ENCODE measurements around the gene NQO1. TPM values are rescaled to one million over a fixed set of nuclear protein-coding genes. Genes with fewer than 3 reads are reported as not detected.

NQO1 gene
- total and polyA plus RNA-seq, 7 donors: 14.5 to 250 (median 56.0) TPM

DNA sequence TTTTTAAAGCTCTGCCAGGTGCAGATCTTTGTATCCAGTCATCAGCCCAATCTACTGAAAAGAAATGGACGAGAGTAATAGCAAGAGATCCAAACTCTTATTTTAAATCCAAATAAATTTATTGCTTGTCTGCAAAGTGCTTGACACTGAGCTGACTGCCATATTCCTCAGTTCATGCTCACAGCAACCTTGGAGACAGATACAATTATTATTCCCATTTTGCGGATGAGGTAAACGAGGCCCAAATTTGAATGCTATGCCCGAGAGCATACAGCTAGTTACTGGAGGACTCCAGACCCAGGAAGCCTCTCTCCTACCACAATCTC, 27.7 kb upstream of the NQO1 start:
- peak overlapping the region; percentile 63 to 81 (median 76) for H3K27ac ChIP-seq
- WGBS, 2 donors: 2 to 18% methylated on average over 4 of the region's 4 CpGs

DNA sequence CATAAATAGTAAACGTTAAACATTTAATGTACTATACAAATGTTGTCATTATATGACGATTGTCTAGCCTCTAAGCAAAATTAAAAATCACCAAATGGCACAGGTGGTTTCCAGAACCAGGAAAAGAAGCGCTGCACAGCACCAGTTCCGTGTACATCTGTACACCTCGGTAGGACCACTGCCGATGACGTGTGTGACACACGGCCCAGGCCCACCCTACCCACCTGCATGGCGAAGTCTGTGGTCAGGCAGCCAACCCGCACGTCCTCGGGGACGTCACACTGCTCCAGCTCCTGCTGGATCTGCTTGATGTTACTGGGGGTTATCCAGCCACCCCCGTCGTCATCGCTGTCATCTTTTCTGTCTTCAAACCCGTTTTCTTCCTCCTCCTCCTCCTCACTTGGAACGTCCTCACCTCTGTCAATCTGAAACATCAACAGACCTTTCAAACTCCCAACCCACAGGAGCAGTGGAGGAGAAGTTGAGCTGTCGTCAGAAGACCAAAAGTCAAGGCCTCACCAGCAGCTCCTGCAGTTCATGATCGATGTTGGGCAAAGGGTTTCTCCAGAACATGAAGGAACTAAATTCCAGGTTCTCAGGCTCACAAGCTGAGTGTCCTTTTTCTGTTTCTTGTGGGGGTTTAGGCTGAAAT, 22.5 kb upstream of the NQO1 start:
- peaks cover 29 to 84% (median 63%) of the 10 kb centered on the region in 4 donors for H3K36me3 ChIP-seq
- H3K4me1 ChIP-seq: peaks cover 0 to 15% (median 15%) of the 10 kb centered on the region in 4 donors
- intact Hi-C loops (cut with DNase I): loop anchor here (10.0 kb wide), 1 partner anchor 996 kb away; no protein-coding TSS in a partner anchor
- H3K27me3 ChIP-seq: no peaks in the 10 kb centered on the region
- H3K9me3 ChIP-seq: no peaks in the 10 kb centered on the region
- TF ChIP-seq EP300 (IDR thresholded peaks at IDR 0.05) (no peak), POLR2A (IDR thresholded peaks at IDR 0.05) (no peak), POLR2AphosphoS5 (IDR thresholded peaks at IDR 0.05) (no peak)
- TF ChIP-seq, protein P1, sequence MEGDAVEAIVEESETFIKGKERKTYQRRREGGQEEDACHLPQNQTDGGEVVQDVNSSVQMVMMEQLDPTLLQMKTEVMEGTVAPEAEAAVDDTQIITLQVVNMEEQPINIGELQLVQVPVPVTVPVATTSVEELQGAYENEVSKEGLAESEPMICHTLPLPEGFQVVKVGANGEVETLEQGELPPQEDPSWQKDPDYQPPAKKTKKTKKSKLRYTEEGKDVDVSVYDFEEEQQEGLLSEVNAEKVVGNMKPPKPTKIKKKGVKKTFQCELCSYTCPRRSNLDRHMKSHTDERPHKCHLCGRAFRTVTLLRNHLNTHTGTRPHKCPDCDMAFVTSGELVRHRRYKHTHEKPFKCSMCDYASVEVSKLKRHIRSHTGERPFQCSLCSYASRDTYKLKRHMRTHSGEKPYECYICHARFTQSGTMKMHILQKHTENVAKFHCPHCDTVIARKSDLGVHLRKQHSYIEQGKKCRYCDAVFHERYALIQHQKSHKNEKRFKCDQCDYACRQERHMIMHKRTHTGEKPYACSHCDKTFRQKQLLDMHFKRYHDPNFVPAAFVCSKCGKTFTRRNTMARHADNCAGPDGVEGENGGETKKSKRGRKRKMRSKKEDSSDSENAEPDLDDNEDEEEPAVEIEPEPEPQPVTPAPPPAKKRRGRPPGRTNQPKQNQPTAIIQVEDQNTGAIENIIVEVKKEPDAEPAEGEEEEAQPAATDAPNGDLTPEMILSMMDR (IDR thresholded peaks at IDR 0.05): no peak
- no peak overlapping the region for H3K27ac ChIP-seq
- no peak for DNase-seq
- H3K4me3 ChIP-seq: no peak overlapping the region
- 85 to 91% methylated on average over 20 of the region's 20 CpGs for WGBS, 2 donors

More for the DNA sequence above, 27.7 kb upstream of the NQO1 start:
- DNase-seq: no peak
- no peaks in the 10 kb centered on the region for H3K27me3 ChIP-seq
- H3K9me3 ChIP-seq: no peaks in the 10 kb centered on the region
- intact Hi-C loops (cut with DNase I): loop anchor here (1.0 to 10.0 kb wide), 3 partner anchors 44 to 357 kb away; partner anchors contain the start of gene NFAT5
- H3K36me3 ChIP-seq: peaks cover 8 to 32% (median 16%) of the 10 kb centered on the region in 4 donors
- TF ChIP-seq, protein P1 (IDR thresholded peaks at IDR 0.05): no peak
- TF ChIP-seq EP300 (IDR thresholded peaks at IDR 0.05) (no peak), POLR2AphosphoS5 (IDR thresholded peaks at IDR 0.05) (no peak), POLR2A (IDR thresholded peaks at IDR 0.05) (no peak)
- H3K4me1 ChIP-seq: peaks cover 0 to 23% (median 21%) of the 10 kb centered on the region in 4 donors
- H3K4me3 ChIP-seq: peak overlapping the region; percentile 70 to 96 (median 76)

DNA sequence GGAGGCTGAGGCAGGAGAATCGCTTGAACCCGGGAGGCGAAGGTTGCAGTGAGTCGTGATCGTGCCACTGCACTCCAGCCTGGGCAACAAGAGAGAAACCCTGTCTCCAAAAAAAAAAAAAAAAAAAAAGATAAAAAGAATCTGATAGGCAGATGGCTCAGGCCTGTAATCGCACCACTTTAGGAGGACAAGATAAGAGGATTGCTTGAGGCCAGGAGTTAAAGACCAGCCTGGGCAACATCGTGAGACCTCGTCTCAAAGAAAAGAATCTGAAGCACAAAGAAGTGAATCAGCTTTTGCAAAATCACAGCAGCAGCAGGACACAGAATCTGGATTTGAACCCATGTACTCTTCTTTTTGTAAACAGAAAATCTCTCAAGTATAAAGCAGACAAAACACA, 20.8 kb upstream of the NQO1 start:
- no peak for TF ChIP-seq POLR2AphosphoS5 (IDR thresholded peaks at IDR 0.05)
- TF ChIP-seq POLR2A (IDR thresholded peaks at IDR 0.05): no peak
- TF ChIP-seq, protein P1 (IDR thresholded peaks at IDR 0.05): no peak
- TF ChIP-seq EP300 (IDR thresholded peaks at IDR 0.05): no peak
- no peak overlapping the region for H3K4me3 ChIP-seq
- DNase-seq: no peak
- H3K9me3 ChIP-seq: no peaks in the 10 kb centered on the region
- intact Hi-C loops (cut with DNase I): loop anchor here (10.0 kb wide), 1 partner anchor 998 kb away; no protein-coding TSS in a partner anchor
- peaks cover 33 to 100% (median 74%) of the 10 kb centered on the region in 4 donors for H3K36me3 ChIP-seq
- WGBS, 2 donors: 93 to 94% methylated on average over 8 of the region's 8 CpGs
- H3K27me3 ChIP-seq: no peaks in the 10 kb centered on the region
- no peak overlapping the region for H3K27ac ChIP-seq
- H3K4me1 ChIP-seq: no peaks in the 10 kb centered on the region

DNA sequence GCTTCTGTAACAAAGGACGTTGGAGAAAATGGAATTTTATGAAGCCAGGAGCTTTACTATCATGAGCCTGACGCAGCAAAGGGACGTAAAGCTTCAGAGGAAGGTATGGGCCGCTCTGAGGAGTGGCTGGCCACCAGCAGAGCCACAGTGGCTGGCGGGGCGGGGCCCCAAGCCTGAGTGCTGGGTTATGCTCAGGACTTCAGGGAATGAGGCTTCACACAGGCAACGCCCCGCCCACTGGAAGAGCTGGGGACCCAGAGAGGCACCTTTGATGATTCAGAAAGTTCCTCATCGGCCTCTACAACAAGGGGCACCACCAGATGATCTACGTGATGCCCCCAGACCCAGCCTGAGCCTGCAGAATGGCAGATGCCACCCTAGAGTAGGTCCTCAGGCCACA, 19.6 kb upstream of the NQO1 start:
- H3K4me3 ChIP-seq: no peak overlapping the region
- peaks cover 0 to 8% (median 0%) of the 10 kb centered on the region in 4 donors for H3K4me1 ChIP-seq
- peaks cover 40 to 100% (median 78%) of the 10 kb centered on the region in 4 donors for H3K36me3 ChIP-seq
- DNase-seq: no peak
- no peaks in the 10 kb centered on the region for H3K9me3 ChIP-seq
- H3K27me3 ChIP-seq: no peaks in the 10 kb centered on the region
- 81 to 90% methylated on average over 10 of the region's 10 CpGs for WGBS, 2 donors
- no peak for TF ChIP-seq POLR2A (IDR thresholded peaks at IDR 0.05)
- TF ChIP-seq EP300 (IDR thresholded peaks at IDR 0.05): no peak
- TF ChIP-seq, protein P1 (IDR thresholded peaks at IDR 0.05): no peak
- TF ChIP-seq POLR2AphosphoS5 (IDR thresholded peaks at IDR 0.05): no peak
- no peak overlapping the region for H3K27ac ChIP-seq
- intact Hi-C loops (cut with DNase I): loop anchor here (10.0 kb wide), 1 partner anchor 999 kb away; no protein-coding TSS in a partner anchor

Measured in sigmoid colon (tissue), 7 donors.